ENCODE measurements around the gene CFAP97.

- TF ChIP-seq, protein P1, sequence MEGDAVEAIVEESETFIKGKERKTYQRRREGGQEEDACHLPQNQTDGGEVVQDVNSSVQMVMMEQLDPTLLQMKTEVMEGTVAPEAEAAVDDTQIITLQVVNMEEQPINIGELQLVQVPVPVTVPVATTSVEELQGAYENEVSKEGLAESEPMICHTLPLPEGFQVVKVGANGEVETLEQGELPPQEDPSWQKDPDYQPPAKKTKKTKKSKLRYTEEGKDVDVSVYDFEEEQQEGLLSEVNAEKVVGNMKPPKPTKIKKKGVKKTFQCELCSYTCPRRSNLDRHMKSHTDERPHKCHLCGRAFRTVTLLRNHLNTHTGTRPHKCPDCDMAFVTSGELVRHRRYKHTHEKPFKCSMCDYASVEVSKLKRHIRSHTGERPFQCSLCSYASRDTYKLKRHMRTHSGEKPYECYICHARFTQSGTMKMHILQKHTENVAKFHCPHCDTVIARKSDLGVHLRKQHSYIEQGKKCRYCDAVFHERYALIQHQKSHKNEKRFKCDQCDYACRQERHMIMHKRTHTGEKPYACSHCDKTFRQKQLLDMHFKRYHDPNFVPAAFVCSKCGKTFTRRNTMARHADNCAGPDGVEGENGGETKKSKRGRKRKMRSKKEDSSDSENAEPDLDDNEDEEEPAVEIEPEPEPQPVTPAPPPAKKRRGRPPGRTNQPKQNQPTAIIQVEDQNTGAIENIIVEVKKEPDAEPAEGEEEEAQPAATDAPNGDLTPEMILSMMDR (IDR thresholded peaks at IDR 0.05; ENCODE audit: insufficient read depth, low read length) = no peak
- TF ChIP-seq GABPA (IDR thresholded peaks at IDR 0.05; ENCODE audit: low read depth) = no peak
- TF ChIP-seq POLR2AphosphoS5 (IDR thresholded peaks at IDR 0.05; ENCODE audit: low read depth) = no peak
These were observed 81.0 kb downstream of the CFAP97 start for GRCh38 chr4:185122681-185123345.

Measured in HL-60 (cell line).